GM19452 (cell line): ENCODE measurements around the gene TMEM164.

Experiments used
- ATAC-seq: cut with Tn5 transposase; IDR thresholded peaks from one replicate; pipeline ENCODE4 v1.9.1; 2021; ENCODE audit not compliant: unreplicated experiment

Gene TMEM164

GRCh38 chrX:110159865-110160264, 157.0 kb downstream of the TMEM164 start:
- ATAC-seq = no peak

- ATAC-seq = no peak
These were observed 158.4 kb downstream of the TMEM164 start for GRCh38 chrX:110161361-110161686.

GRCh38 chrX:110162131-110162530, 159.2 kb downstream of the TMEM164 start:
- ATAC-seq = no peak

GRCh38 chrX:110162867-110163266, 160.0 kb downstream of the TMEM164 start:
- ATAC-seq = no peak

GRCh38 chrX:110163488-110163887, 160.6 kb downstream of the TMEM164 start:
- ATAC-seq = no peak

- ATAC-seq = no peak
These were observed 165.1 kb downstream of the TMEM164 start for GRCh38 chrX:110167952-110168451.

GRCh38 chrX:110168585-110168984, 165.7 kb downstream of the TMEM164 start:
- ATAC-seq = no peak

GRCh38 chrX:110170029-110170428, 167.1 kb downstream of the TMEM164 start:
- ATAC-seq = no peak

GRCh38 chrX:110171442-110171841, 168.5 kb downstream of the TMEM164 start:
- ATAC-seq = no peak

GRCh38 chrX:110172215-110172614, 169.3 kb downstream of the TMEM164 start:
- peak; percentile 99 for ATAC-seq

- no peak for ATAC-seq
These were observed 170.6 kb downstream of the TMEM164 start for GRCh38 chrX:110173192-110174175.

- ATAC-seq = no peak
These were observed 172.2 kb downstream of the TMEM164 start for GRCh38 chrX:110175146-110175545.

- ATAC-seq = no peak
These were observed 172.8 kb downstream of the TMEM164 start for GRCh38 chrX:110175696-110176095.

GRCh38 chrX:110178179-110178865, 175.4 kb downstream of the TMEM164 start:
- ATAC-seq = no peak

GRCh38 chrX:110180176-110180927, 177.4 kb downstream of the TMEM164 start:
- ATAC-seq = peak; percentile 21

GRCh38 chrX:110180928-110181310, 178.0 kb downstream of the TMEM164 start:
- ATAC-seq = peak; percentile 75

GRCh38 chrX:110181459-110182137, 178.7 kb downstream of the TMEM164 start:
- ATAC-seq = peak; percentile 11

GRCh38 chrX:110182362-110182761, 179.4 kb downstream of the TMEM164 start:
- no peak for ATAC-seq

GRCh38 chrX:110182865-110183264, 180.0 kb downstream of the TMEM164 start:
- ATAC-seq = no peak

- no peak for ATAC-seq
These were observed 180.4 kb downstream of the TMEM164 start for GRCh38 chrX:110183314-110183713.
